ENCODE results near the gene TRPM3.

- TF ChIP-seq SUZ12 (IDR thresholded peaks at IDR 0.05; ENCODE audit: extremely low read depth, insufficient read depth, insufficient read length): no peak
- no peak for TF ChIP-seq ZNF274 (IDR thresholded peaks at IDR 0.05; ENCODE audit: low read depth, low read length)
- TF ChIP-seq YY1 (IDR thresholded peaks at IDR 0.05; ENCODE audit: insufficient read depth, insufficient read length): no peak
Observed at GRCh38 chr9:71112866-71113265, 8.6 kb downstream of the TRPM3 start.

Measured in NT2/D1 (cell line).